ENCODE data around the gene SHB.

The SHB gene

GRCh38 chr9:38026840-38027527, 42.0 kb downstream of the SHB start:
- TF ChIP-seq ELF4 (IDR thresholded peaks at IDR 0.05) (no peak), HDGF (IDR thresholded peaks at IDR 0.05; ENCODE audit: borderline replicate concordance) (no peak), LEF1 (IDR thresholded peaks at IDR 0.05; ENCODE audit: borderline replicate concordance) (no peak), SP1 (IDR thresholded peaks at IDR 0.05) (no peak), BHLHE40 (IDR thresholded peaks at IDR 0.05; ENCODE audit: borderline replicate concordance) (no peak)
- ChIA-PET CTCF (no interaction called here), POLR2A (no interaction called here)
- DNase-seq (ENCODE audit: extremely low spot score), result no peak

GRCh38 chr9:38026021-38026809, 42.8 kb downstream of the SHB start:
- peak; percentile 31 for DNase-seq (ENCODE audit: extremely low spot score)
- CTCF ChIA-PET, result interaction anchor here (0.6 to 0.7 kb wide), 2 partner anchors 11 to 22 kb away, joined by 3 to 5 read pairs; no protein-coding TSS in a partner anchor
- POLR2A ChIA-PET, result no interaction called here
- TF ChIP-seq ARNT (IDR thresholded peaks at IDR 0.05), result no peak
- no peak for TF ChIP-seq CTBP1 (IDR thresholded peaks at IDR 0.05; ENCODE audit: borderline replicate concordance)
- no peak for TF ChIP-seq FOXM1 (IDR thresholded peaks at IDR 0.05; ENCODE audit: borderline replicate concordance)
- TF ChIP-seq FOXK2 (IDR thresholded peaks at IDR 0.05), result no peak
- no peak for TF ChIP-seq ELF4 (IDR thresholded peaks at IDR 0.05)
- no peak for TF ChIP-seq SUZ12 (IDR thresholded peaks at IDR 0.05)

GRCh38 chr9:38025166-38025565, 43.9 kb downstream of the SHB start:
- CTCF ChIA-PET, result interaction anchor here (0.7 kb wide), 1 partner anchor 12 kb away, joined by 3 read pairs; no protein-coding TSS in a partner anchor
- DNase-seq (ENCODE audit: extremely low spot score), result no peak
- POLR2A ChIA-PET, result no interaction called here
- TF ChIP-seq NFRKB (IDR thresholded peaks at IDR 0.05) (no peak), TARDBP (IDR thresholded peaks at IDR 0.05) (no peak), SUZ12 (IDR thresholded peaks at IDR 0.05) (no peak)

- POLR2A ChIA-PET, result no interaction called here
- TF ChIP-seq BHLHE40 (IDR thresholded peaks at IDR 0.05; ENCODE audit: borderline replicate concordance) (no peak), FOXM1 (IDR thresholded peaks at IDR 0.05; ENCODE audit: borderline replicate concordance) (no peak), SP1 (IDR thresholded peaks at IDR 0.05) (no peak), L3MBTL2 (conservative IDR thresholded peaks at IDR 0.05) (no peak), NFRKB (IDR thresholded peaks at IDR 0.05) (no peak), SUZ12 (IDR thresholded peaks at IDR 0.05) (no peak), ARNT (IDR thresholded peaks at IDR 0.05) (no peak), FOXK2 (IDR thresholded peaks at IDR 0.05) (no peak), FOXA1 (IDR thresholded peaks at IDR 0.05) (no peak), PKNOX1 (IDR thresholded peaks at IDR 0.05) (no peak), CTBP1 (IDR thresholded peaks at IDR 0.05; ENCODE audit: borderline replicate concordance) (no peak), LEF1 (IDR thresholded peaks at IDR 0.05; ENCODE audit: borderline replicate concordance) (no peak), HDGF (IDR thresholded peaks at IDR 0.05; ENCODE audit: borderline replicate concordance) (no peak), ELF4 (IDR thresholded peaks at IDR 0.05) (no peak), ZNF384 (IDR thresholded peaks at IDR 0.05) (no peak)
- no peak for DNase-seq (ENCODE audit: extremely low spot score)
- CTCF ChIA-PET, result no interaction called here
Measured at GRCh38 chr9:38024036-38024681, 44.9 kb downstream of the SHB start.

- DNase-seq (ENCODE audit: extremely low spot score), result no peak
- TF ChIP-seq PKNOX1 (IDR thresholded peaks at IDR 0.05) (peak; percentile 17; the same call in 1 of the 2 replicates), LEF1 (IDR thresholded peaks at IDR 0.05; ENCODE audit: borderline replicate concordance) (no peak)
- ChIA-PET CTCF (no interaction called here), POLR2A (no interaction called here)
Measured at GRCh38 chr9:38023661-38024035, 45.4 kb downstream of the SHB start.

- no peak for TF ChIP-seq SUZ12 (IDR thresholded peaks at IDR 0.05)
- no peak for TF ChIP-seq LEF1 (IDR thresholded peaks at IDR 0.05; ENCODE audit: borderline replicate concordance)
- TF ChIP-seq ZNF384 (IDR thresholded peaks at IDR 0.05), result no peak
- TF ChIP-seq ARNT (IDR thresholded peaks at IDR 0.05), result no peak
- no peak for TF ChIP-seq FOXA1 (IDR thresholded peaks at IDR 0.05)
- no peak for TF ChIP-seq FOXK2 (IDR thresholded peaks at IDR 0.05)
- TF ChIP-seq BHLHE40 (IDR thresholded peaks at IDR 0.05; ENCODE audit: borderline replicate concordance), result no peak
- no peak for TF ChIP-seq HDGF (IDR thresholded peaks at IDR 0.05; ENCODE audit: borderline replicate concordance)
- no peak for TF ChIP-seq L3MBTL2 (conservative IDR thresholded peaks at IDR 0.05)
- no peak for TF ChIP-seq ELF4 (IDR thresholded peaks at IDR 0.05)
- TF ChIP-seq CTBP1 (IDR thresholded peaks at IDR 0.05; ENCODE audit: borderline replicate concordance), result no peak
- DNase-seq (ENCODE audit: extremely low spot score), result no peak
- POLR2A ChIA-PET, result no interaction called here
- CTCF ChIA-PET, result no interaction called here
Measured at GRCh38 chr9:38022995-38023394, 46.0 kb downstream of the SHB start.
